HG03159 (cell line): ENCODE results near the gene GFI1B.
A peak's percentile ranks its signal among the peaks of the same experiment; 100 is the strongest.

ENCODE experiments used
- ATAC-seq: cut with Tn5 transposase; IDR thresholded peaks from one replicate; pipeline ENCODE4 v1.9.1; 2021; ENCODE audit warnings: mild to moderate bottlenecking, moderate library complexity; ENCODE audit not compliant: unreplicated experiment

Gene GFI1B

DNA sequence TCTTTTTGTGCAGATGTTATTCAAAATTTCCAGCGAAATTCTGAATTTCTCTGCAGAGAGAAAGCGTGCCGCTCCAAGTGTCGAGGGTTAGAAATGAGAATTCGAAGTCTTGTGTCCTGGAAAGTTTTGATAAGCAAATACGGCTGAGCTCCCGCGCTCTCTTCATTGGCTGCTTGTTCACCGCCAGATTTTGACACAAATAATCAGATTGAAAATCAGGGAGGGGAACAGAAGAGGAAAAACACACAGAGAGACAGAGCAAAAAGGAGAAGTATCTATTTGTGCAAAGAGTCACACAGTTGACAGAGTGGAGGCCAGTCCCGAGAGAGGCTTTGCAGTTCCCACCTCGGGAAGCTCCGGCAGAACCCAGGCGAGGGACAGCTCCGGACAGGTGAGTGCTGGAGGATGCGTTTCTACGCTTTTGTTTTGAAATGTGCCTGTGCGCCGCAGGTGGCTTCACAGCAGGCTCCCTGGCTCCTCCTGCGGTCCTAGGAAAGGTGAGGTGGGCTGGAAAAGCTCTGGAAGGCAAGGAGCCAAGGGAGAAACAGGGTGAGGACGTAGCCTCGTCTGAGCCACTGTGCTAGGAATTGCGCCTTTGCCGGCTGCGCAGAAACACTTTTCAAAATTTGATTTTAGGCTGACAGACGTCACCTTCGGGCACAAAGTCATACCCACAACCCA lies at the start of gene GFI1B:
Gene GFI1B (plus strand): TSS at position 244 of the 681 bp plus-strand sequence. CDS start 7,985 bp downstream, outside the sequence.
- ATAC-seq = no peak

DNA sequence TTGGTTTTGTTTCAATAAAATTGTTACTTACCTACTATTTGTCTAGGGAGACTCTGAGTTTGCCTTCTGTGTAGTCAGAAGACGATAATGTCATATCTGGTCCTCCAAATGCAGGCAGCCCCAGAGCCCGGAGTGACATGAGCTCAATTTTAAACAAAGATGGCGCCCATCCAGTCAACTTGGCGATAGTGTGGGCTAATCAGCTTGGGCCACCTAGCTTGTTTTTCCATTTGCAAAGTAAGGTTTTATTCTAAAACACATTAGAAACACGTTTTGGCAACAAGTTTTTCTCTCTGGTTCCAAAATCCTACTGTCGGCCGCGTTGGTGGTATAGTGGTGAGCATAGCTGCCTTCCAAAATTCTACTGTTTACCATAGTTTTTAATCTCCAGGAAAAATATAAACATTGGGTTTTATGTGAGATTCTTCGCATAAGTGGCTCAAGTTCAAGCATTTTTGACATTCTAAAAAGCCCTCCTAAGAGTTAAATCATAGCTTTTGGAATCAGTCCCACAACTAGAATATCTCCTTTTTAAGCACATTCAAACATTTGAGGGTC lies 47.2 kb upstream of the GFI1B start:
- no peak for ATAC-seq

DNA sequence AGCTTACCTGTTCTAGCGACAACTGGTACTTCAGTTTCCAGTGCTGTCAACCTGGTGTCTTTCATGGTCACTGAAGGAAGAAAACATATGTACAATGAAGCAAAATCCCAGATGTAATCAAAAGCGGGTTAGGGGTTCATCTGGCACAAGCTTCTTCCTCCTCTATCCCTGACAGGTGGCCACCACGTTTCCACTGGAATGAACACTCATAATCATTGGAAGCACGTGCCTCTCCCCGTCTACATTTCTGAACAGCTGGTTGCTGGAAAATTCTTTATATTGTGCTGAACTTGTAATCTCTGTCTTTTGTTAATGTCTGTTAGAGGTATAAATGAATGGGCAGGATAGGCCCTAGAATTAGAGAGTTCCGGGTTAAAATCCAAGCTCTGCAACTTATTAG lies 43.5 kb upstream of the GFI1B start:
- no peak for ATAC-seq

DNA sequence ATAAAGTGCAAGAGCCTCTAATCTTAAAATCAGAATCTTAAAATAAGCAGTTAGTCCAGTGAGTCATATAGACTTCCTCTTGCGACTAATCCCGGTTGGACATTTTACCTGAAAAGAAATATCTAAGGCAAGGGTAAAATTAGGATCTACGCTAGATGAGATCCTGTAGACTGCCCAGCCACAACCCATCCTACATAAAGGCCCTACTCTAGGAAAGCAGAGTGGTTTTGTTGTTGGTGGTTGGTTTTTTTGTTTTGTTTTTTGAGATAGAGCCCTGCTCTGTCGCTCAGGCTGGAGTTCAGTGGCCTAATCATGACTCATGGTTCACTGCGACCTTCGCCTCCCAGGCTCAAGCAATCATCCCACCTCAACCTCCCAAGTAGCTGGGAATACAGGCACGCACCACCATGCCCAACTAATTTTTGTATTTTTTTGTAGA lies 41.0 kb upstream of the GFI1B start:
- ATAC-seq = no peak

DNA sequence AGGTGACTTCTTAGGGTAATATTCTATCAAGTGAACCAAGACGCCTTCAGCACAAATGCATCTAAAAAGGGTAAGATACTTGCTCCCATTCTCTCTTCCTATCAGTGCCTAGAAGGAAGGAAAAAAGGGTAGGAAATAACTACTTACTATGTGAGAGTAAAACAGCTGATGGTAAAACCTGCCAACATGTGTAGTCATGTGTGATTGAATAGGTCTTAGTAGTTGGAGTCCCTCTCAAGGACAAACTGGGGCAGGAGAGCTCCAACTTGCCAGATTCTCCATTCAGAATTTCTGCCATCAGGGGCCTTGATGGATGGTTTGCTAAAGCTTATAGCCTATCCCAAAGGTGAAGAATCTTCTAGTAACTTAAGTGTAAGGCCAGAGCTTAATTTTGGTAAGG lies 39.3 kb upstream of the GFI1B start:
- ATAC-seq = no peak

DNA sequence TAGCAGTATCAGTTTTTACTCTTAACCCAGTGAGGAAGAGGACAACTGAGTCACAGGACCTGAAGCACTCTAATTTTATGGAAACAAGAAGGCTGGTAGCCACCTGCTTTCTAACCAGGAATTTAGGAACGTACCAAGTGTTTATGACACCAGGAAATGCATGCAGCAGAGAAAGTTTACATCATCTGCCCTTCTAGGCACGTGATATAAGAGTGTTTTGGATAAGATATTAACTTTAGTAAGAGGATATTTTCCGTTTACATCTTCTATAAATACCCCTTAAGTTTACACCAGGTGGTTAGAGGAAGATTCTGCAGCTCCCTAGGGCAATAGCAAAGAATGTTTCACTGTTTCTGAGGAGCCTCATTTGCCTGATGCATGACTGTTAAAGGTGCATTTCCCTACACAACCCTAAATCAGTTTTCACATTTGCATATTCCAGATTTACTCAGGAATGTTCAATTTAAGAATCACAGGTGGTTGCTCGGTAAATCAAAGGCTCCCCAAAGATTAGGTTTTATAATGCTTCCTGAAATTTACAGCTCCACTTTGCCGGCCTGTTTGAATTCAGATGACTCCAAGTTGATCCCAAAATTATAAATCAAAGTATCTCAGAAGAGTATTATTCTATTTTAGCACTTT lies 35.8 kb upstream of the GFI1B start:
- no peak for ATAC-seq

DNA sequence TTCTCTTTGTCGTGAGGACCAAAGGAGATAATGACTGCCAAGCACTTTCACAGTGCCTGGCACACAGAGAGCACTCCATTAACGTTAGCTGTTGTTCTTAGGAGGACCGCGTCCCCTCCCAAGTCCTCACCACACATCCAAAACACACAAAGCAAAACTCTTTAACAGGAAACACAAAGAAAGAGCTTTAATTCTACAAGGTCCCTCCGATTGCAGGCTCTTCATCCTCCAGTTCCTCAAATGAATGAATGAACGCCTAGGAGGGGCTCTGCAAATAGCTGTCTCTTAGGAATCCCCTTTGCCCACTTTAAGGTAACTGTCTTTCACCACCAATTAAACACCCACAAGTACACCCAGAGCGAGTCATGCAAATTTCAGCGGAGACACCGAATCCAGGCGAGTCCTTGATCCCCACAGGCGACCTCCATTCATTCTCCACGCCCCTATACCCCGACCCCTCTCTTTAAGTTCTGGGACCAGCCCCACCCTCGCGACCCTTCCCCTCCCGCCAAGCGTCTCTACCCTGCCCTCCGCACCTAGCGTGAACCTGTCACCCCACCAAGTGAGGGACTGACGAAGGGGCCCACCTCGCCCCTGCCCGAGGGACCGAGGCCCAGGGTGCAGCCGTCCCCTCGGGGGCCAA lies 34.7 kb upstream of the GFI1B start:
- ATAC-seq = peak; percentile 2

DNA sequence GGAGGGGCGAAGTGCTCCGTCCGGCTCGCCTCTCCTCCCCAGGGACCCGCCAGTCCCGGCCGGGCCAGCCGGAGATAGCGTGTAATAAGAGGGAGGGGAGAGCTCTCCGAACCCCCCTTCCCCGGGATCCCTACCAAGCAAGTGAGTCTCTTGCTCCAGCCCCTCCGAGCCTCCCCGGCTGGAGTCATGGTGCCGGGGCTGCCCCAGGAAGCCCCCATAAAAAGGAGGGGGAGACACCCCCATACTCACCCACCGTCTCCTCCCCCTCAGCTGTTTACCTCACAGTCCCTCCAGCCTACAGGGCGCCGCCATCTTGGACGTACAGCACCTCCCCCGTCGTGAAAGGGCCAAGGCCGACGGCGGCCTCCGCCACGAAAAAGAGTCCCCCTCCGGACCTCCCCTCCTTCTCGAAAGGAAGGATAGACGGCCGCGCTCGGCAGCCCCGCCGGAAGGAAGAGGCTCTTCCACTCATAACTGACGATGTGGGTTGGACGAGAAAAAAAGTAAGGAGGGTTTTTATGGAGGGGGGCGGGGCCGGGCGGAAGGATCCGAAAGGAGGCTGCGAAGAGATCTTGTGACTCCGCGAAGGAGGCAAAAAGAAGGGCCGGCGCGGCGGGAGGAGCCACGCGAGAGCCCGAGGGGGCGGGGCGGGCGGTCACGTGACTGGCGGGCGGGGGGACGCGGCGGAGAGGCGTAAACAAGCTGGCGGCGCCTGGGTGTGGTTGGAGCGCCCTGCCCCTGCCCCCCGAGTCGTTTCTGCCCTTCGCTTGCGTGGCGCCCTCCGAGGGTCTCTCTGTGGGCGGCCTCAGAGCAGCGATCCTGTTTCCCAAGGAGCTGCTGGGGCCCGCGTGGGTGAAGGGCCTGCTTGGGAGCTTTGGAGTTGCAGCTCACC lies 34.0 kb upstream of the GFI1B start, which contains the start of gene TSC1:
Gene TSC1 (minus strand): TSS at position 323 of the 892 bp plus-strand sequence. CDS start 15,744 bp downstream, outside the sequence.
- ATAC-seq = peak; percentile 68

DNA sequence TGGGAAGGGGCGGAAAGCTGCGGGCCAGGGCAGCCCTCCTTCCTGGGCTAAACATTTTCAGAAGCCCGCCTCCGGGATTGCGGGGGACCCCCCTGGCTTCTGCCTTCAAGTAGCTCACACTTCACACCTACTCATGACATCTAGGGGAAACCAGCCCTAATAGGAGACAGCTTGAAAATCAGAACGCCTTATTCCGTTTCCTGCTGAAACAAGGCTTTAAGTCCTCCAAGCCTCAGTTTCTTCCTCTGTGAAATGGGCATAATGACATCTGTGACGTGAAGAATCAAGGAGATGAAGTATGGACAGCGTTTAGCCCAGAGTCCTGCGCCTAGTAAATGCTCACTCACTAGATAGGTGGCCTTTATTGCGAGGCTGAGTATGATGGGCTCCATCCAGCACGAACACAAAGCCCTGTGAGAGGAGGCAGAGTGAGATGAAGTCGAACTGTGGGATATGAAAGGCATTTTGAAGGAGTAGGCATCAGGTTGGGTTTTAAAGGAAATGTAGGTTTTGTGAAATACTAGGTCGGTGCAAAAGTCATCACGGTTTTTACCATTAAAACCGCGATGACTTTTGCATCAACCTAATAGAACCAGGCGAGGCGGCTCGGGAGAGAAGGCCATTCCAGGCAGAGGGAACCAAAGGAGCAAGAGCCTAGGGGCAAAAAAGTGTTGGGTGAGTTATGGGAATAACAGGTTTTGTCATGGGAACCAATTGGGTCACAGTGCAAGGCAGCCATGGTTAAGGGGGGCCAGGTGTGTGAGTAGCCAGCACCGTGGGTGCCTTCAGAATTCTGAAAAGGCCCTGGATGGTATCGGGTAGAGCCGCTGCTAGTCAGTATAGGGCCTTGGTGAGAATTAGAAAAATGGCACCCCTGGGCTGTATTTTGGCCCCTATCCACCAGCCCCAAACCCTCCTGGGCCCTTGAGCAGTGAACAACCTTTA lies 33.0 kb upstream of the GFI1B start:
- no peak for ATAC-seq

DNA sequence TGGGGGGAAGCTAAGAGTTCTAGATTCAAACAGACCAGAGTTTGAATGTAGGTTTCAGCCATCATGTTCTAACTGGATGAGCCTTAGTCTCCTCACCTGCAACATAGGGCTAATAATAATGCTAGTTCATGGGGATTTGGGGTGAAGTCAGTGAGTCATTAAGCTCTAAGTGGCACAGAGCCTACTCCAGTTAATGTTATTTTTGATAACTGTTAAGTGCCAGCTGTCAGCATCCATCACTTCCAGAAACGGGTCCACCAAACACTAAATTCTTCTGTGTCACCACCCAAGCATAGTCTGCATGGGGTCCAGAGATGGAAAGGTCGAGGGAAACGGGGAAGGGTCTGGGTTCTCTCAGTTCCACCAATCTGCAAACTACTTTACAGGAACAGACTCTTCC lies 32.3 kb upstream of the GFI1B start:
- ATAC-seq = no peak

DNA sequence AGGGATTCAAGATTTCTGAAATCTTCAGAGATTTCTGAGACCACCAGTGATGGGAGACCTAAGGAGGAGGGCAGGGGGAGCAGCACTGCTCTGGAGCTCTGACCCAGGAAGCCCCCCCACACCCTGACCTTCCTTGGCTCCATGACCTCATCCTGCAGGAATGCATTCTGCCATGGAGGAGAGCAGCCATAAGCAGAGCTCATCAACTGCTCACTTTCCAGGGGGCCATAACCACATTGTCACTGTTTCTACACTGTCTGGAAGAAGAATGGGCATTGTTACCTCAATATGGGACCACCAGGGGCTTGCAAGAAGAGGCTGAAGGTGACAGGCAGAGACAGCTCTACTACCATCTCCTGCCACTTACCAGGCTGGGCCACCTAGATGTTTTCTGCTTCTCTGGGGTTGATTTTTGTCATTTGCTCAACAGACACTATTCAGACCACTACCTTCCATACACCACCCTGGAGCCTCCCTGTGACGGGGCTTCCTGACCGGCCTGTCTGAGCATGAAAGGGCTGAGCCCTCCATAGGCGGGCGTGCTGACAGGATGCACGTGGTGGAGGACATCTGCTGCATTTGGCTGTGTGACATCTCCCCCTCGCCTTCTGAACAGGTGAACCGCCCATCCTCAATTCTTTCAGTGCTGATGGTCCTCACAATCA lies 31.7 kb upstream of the GFI1B start:
- ATAC-seq = no peak

DNA sequence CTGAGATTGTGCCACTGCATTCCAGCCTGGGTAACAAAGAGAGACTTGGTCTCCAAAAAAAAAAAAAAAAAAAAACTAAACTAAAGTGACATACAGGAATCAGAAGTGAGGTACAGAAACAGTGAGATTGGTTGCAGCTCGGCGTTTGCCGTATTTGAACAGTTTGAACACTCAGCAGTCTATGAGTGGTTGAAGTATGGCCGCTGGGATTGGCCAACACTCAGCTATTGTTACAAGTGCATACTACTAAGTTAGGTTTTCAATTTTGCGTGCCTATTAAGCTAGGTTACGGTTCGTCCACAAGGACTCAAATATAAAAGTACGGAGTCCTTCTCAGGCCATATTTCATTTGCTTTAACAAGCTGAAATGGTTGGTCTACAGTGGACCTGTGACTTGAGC lies 30.7 kb upstream of the GFI1B start:
- no peak for ATAC-seq

DNA sequence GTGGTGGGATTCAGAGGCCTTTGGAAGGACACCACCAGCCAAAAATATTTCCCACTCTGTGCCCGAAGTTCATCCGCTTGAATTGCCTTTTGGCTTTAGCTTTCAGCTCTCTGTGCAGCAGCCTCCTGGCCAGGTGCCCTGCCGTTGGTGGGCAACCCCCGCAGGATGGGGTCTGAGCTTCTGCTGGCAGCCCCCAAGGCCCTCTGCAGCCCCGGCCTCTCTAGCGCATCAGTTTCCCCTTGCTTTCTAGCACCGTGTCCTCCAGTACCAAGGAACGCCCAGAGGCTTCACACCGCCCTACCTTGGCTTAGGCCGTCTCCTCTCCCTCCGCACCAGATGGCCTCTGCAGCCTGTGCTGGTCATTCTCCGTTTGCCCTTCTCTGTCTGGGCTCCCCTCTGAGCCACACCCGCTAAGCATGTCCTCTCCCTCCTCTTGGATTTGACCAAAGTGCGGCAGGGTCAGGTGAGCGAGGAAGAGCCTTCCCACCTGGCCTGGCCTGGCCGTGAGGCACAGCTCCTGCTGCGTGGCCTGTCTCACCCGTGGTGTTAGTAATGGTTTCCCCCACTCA lies 29.9 kb upstream of the GFI1B start:
- ATAC-seq = no peak

DNA sequence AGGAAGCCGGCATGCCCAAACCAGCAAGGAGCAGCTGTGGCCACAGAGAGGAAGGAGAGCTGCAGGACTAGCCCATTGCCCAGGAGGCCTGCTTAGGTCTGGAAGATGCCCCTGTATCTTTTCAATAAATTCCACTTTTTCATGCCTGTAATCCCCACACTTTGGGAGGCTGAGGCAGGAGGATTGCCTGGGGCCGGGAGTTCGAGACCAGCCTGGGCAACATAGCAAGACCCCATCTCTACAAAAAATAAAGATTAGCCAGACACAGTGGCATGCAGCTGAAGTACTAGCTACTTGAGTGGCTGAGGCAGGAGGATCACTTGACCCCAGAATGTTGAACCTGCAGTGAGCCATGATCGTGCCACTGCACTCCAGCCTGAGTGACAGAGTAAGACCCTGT lies 28.8 kb upstream of the GFI1B start:
- ATAC-seq = no peak

DNA sequence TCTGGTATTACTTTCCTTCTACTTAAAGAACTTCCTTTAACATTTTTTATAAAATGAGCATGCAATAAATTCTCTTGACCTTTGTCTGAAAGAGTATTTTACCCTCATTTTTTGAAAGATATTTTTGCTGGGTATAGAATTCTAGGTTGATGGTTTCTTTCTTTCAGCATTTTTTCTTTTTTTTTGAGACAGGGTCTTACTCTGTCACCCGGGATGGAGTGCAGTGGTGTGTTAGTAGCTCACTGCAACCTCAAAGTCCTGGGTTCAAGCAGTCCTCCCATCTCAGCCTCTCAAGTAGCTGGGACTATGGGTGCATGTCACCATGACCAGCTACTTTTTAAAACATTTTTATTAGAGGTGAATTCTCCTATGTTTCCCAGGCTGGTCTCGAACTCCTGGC lies 23.4 kb upstream of the GFI1B start:
- ATAC-seq = no peak

DNA sequence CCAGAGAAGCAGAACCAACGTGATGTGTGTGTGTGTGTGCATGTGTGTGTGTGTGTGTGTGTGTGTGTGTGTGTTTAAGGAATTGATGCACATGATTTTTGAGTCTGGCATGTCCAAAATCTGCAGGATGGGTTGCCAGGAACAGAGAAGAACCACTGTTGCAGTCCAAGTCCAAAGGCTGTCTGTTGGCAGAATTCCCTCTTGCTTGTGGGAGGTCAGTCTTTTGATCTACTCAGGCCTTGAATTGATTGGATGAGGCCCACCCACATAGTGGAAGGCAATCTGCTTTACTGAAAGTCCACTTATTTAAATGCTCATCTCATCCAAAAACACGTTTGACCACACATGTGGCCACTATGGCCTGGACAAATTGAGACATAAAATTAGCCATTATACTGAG lies 22.7 kb upstream of the GFI1B start:
- ATAC-seq = no peak

DNA sequence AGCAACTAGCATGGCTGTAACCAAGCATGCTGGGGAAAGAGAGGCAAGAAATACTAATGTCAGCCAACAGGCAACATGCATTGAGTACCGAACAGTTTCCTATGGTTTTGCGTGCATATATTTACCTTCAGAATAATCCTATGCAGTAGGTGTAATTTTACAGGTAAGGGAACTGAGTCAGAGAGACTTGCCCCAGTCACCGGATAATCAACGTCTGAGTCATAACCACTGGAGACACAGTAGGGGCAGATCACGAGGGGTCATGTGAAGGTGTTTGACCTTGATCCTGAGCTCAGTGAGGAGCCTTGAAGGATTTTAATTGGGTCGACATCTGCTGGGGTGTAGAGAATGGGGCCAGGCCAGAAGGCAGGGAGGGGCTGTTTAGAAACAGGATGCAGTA lies 20.7 kb upstream of the GFI1B start:
- no peak for ATAC-seq

DNA sequence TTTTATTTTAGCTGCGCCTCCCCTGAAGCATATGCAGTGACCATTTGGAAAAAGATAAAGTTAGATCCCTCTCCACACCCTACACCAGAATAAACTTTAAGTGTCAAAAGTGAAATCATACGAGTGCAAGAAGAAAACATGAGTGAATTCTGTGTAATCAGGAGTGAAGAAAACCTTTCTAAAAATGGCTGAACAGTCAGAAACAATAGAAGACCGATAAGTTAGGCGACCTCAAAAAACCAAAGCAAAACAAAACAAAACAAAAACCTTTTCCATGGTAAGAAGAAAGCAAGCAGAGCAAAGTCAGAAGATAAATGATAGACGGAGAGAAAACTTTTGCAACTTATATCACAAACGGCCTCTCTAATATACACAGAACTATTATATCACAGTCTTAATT lies 17.5 kb upstream of the GFI1B start:
- no peak for ATAC-seq

DNA sequence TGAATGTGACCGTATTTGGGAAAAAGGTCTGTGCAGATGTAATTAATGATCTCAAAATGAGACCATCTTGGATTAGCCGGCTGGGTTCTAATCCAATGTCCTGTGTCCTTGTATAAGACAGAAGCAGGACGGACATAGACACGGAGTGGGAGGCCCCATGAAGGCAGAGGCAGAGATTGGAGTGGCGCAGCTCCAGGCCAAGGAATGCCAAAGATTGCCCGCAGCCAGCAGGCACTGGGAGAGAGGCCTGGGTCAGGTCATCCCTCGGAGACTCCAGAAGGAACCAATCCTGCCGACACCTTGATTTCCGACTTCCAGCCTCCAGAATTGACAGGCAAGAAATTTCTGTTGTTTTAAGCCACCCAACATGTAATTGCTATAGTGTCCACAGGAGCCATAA lies 13.0 kb upstream of the GFI1B start:
- ATAC-seq = no peak
